Measurements from ENCODE around the gene CTDSPL. TPM values are rescaled to one million over a fixed set of nuclear protein-coding genes. Genes with fewer than 3 reads are reported as not detected.

The CTDSPL gene
- total and polyA plus RNA-seq, 4 donors: 8.4 to 17.2 (median 14.2) TPM

- Histone ChIP-seq H3K27ac (ENCODE audit: low read depth in 1 of 2, low read length in 2 of 2) (no peak overlapping the region), H3K9ac (ENCODE audit: low read depth in 1 of 2, low read length in 2 of 2) (no peak overlapping the region), H3K9me3 (ENCODE audit: control insufficient read depth in 4 of 4, low read length in 3 of 4) (no peaks in the 10 kb centered on the region), H3K4me3 (ENCODE audit: low read depth in 1 of 3, low read length in 3 of 3) (no peak overlapping the region), H3K36me3 (ENCODE audit: control insufficient read depth in 4 of 4, insufficient read depth in 3 of 4, low read depth in 1 of 4, low read length in 3 of 4) (no peaks in the 10 kb centered on the region), H3K27me3 (ENCODE audit: control insufficient read depth in 4 of 4, insufficient read depth in 4 of 4, low read length in 3 of 4) (no peaks in the 10 kb centered on the region), H3K4me1 (ENCODE audit: control insufficient read depth in 4 of 4, insufficient read depth in 4 of 4, low read length in 3 of 4) (peaks cover 0 to 6% (median 3%) of the 10 kb centered on the region in 4 donors)
- 85% methylated on average over 9 of the region's 9 CpGs for WGBS
- no peak for DNase-seq (ENCODE audit: low spot score)
- TF ChIP-seq RAD21 (IDR thresholded peaks at IDR 0.05) (no peak), SP1 (IDR thresholded peaks at IDR 0.05) (no peak), EGR1 (IDR thresholded peaks at IDR 0.05; ENCODE audit: low read depth in 2 of 2) (no peak), FOXA1 (IDR thresholded peaks at IDR 0.05) (no peak), FOXA2 (IDR thresholded peaks at IDR 0.05) (no peak), MAX (IDR thresholded peaks at IDR 0.05) (no peak), GABPA (IDR thresholded peaks at IDR 0.05 in 1 of 2, conservative IDR thresholded peaks at IDR 0.05 in 1 of 2) (no peak), CTCF (IDR thresholded peaks at IDR 0.05; ENCODE audit: low read depth, low read length, missing input control) (no peak), TAF1 (conservative IDR thresholded peaks at IDR 0.05) (no peak), NR2F2 (IDR thresholded peaks at IDR 0.05) (no peak), YY1 (IDR thresholded peaks at IDR 0.05) (no peak), JUND (IDR thresholded peaks at IDR 0.05) (no peak), HNF4A (conservative IDR thresholded peaks at IDR 0.05) (no peak), RXRA (IDR thresholded peaks at IDR 0.05) (no peak), HNF4G (IDR thresholded peaks at IDR 0.05) (no peak)
- TF ChIP-seq, protein P1, sequence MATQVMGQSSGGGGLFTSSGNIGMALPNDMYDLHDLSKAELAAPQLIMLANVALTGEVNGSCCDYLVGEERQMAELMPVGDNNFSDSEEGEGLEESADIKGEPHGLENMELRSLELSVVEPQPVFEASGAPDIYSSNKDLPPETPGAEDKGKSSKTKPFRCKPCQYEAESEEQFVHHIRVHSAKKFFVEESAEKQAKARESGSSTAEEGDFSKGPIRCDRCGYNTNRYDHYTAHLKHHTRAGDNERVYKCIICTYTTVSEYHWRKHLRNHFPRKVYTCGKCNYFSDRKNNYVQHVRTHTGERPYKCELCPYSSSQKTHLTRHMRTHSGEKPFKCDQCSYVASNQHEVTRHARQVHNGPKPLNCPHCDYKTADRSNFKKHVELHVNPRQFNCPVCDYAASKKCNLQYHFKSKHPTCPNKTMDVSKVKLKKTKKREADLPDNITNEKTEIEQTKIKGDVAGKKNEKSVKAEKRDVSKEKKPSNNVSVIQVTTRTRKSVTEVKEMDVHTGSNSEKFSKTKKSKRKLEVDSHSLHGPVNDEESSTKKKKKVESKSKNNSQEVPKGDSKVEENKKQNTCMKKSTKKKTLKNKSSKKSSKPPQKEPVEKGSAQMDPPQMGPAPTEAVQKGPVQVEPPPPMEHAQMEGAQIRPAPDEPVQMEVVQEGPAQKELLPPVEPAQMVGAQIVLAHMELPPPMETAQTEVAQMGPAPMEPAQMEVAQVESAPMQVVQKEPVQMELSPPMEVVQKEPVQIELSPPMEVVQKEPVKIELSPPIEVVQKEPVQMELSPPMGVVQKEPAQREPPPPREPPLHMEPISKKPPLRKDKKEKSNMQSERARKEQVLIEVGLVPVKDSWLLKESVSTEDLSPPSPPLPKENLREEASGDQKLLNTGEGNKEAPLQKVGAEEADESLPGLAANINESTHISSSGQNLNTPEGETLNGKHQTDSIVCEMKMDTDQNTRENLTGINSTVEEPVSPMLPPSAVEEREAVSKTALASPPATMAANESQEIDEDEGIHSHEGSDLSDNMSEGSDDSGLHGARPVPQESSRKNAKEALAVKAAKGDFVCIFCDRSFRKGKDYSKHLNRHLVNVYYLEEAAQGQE (IDR thresholded peaks at IDR 0.05): no peak
- TF ChIP-seq, protein P2, sequence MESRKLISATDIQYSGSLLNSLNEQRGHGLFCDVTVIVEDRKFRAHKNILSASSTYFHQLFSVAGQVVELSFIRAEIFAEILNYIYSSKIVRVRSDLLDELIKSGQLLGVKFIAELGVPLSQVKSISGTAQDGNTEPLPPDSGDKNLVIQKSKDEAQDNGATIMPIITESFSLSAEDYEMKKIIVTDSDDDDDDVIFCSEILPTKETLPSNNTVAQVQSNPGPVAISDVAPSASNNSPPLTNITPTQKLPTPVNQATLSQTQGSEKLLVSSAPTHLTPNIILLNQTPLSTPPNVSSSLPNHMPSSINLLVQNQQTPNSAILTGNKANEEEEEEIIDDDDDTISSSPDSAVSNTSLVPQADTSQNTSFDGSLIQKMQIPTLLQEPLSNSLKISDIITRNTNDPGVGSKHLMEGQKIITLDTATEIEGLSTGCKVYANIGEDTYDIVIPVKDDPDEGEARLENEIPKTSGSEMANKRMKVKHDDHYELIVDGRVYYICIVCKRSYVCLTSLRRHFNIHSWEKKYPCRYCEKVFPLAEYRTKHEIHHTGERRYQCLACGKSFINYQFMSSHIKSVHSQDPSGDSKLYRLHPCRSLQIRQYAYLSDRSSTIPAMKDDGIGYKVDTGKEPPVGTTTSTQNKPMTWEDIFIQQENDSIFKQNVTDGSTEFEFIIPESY (IDR thresholded peaks at IDR 0.05): no peak
- TF ChIP-seq, protein P3, sequence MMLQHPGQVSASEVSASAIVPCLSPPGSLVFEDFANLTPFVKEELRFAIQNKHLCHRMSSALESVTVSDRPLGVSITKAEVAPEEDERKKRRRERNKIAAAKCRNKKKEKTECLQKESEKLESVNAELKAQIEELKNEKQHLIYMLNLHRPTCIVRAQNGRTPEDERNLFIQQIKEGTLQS (IDR thresholded peaks at IDR 0.05): no peak
Observed at GRCh38 chr3:37992271-37993066, 130.8 kb downstream of the CTDSPL start.
